ENCODE results near the gene CTRB1.

- TF ChIP-seq CTCF (IDR thresholded peaks at IDR 0.05): no peak
- no peak for TF ChIP-seq POLR2A (IDR thresholded peaks at IDR 0.05)
Measured at GRCh38 chr16:75197522-75198134, 21.2 kb upstream of the CTRB1 start.

All from thyroid gland (tissue), 4 donors.